Kidney capillary endothelial cell (primary cell): ENCODE measurements around the gene ZDHHC5.
"Not testable (repeated sequence)": the region's sequence is repeated elsewhere in the genome, so short reads cannot be mapped to it uniquely, and the experiment has no call there.

Experiments
- DNase-seq: peaks from one replicate; pipeline ENCODE4 v3.0.0-alpha.2; 2018; ENCODE audit warnings: low spot score

The ZDHHC5 gene

DNA sequence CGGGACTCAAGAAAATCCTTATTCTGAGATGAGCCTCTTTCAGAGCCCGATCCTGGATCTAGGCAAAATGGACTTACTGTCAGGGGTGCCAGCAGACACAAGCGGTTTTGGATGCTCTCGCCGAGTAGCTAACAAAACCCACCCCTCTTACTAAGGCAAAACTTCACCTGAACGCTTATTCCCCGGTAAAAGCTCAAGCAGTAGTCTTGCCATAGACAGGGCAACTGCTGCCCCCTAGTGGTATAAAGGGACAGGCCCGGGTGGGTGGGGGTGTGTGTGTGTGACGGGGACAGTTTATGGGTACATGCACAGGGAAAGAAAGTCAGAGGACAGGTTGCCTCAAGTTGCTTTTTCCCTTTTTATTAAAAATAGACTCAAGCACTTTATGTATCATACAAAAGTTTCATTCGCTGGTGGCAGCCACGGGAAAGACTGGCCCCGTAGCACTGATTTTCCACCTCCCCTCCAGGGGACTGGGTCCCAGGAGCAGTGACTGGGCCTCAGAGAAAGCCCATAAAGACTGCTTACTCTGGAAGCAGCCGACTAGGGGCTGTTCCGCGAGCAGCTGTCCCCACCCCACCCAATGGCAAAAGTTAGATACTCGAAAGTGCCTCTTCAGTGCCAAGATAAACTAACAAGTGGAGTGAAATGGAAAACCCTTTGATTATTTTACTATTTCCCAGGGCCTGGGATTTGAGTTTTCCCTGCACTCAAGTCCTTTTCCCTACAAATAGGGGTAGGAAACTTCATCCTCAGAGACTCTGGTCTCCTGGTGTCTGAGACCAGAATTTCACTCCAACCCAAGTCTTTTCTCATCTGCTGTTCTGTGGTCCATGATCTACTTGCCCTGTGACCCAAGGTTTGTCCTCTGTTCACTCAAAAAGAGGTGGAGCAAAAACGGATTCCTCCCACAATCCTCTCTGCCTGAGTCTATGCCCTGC is 22.9 kb upstream of the ZDHHC5 start:
- no peak for DNase-seq

DNA sequence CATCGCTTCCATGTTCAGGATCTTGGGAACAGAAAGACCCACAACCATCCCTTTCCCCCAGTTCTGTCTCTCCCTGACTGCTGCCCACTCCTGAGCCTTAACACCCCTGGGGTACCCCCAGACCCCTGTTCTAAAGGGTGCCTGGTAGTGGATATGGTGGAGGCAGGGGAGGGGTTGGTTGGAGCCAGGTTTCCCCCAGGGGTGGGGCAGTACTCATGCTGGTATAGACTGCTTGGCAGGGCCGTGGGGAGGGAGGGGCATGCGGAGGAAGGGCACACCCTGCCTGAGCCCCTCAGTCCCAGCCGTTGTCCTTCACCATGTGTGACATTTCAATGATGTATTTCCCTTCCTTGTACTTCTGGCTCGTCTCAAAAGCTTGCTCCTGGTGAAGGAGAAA is 22.2 kb upstream of the ZDHHC5 start:
- DNase-seq: no peak

DNA sequence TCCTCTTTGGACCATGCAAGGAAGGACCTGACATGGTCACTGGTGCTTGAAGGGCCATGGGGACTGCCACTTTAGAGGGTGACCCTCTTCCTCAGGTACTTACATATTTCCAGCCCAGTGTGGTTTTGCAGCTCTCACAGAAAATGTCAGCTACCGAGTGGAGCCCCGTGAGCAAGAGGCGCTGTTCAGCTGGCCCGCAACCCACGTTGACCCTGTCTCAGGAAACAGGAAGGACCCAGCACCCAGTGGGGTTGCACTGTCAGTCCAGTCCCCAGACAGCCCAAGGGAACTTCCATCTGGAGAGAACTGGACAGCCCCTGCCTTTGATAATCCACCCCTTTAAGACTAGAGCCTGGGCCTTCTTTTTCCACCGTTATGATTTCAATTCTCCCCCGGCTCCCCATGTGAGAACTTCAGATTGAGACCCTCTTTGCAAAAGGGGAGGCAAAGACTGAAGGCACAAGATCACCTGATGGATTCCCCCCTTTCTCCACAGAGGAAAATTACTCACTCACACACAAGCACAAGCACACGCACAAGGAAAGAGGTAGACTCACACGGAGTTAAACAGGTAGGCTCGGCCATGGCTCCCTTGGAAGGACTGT is 21.6 kb upstream of the ZDHHC5 start:
- no peak for DNase-seq

DNA sequence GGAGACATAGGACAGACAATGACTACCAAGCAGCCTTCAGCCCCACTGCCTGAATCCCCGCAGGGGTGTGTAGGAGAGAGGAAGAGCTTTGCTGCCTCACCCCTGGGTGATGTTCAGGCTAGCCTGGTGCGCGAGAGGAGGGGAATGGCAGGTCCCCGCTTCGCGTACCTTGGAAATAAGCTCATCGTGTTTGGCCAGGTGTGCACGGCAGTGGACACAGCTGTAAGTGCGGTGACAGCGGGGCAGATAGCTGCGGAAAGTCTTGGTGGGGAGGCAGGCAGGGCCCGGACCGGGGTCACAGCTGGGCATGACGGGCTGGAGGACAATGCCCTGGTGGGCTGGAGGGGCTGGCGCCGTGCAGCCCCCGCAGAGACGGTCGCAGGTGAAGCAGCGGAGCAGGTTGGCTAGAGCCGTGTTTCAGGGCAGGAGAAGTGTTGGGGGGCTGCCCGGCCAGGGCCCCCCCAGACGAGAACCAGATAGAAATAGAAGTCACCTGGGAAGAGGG is 21.1 kb upstream of the ZDHHC5 start:
- no peak for DNase-seq

DNA sequence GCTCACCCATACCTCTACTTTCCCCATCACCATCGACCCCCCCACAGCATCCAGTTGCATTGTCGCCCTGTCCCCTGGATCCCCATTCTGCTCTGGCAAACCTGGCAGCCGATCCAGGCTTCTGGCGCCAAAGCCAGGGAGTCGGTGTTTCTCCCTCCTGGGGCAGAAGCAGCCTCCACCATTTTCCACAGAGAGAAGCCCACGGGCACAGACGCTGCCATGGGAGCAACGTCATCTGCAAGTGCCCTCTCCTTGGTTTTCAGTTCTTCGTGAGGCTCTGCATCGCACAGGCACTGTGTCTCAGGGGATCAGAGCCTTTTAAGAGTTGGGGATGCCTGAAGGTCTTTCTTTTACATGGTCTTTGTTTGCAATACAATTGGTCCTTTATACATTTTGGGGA is 20.5 kb upstream of the ZDHHC5 start:
- DNase-seq: no peak

DNA sequence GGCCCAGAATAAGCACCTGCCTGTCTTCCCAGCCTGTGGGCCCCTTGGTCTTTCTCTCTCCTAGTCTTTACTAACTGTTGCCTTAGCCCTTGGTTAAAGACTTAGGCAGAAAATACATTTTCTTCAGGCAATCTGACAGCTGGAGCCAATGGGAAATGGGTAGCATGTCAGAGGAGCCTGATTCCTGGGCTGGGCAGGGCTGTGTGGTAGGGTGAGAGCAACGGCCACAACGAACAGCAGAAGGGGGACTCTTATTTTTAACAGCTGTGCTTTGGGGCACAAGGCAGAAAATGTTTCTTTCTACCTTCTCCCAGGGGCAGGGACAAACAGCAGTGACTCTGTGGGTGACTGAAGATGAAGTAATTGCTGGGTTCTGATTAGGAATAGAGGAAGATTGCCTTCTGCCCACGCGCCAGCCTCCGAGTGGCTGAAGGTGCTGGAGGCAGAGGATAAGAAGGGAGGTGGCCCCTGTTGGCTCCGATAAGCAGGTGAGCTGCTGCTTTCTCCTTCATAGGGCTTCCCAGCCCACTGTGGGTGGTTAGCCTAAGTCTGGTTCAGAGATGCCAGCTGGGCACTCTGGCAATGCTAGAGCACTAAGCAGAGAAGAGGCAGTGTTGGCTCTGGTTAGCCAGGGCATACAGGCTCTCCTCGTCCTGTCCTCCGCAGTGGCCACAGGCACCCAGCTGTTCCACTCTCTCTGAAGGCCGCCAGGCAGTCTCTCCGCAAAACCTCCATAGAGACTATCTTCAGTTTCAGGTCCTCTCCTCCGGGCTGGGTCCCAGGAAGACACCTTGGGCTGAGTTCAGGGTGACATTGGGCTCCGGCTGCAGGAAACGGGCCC is 19.7 kb upstream of the ZDHHC5 start:
- no peak for DNase-seq

DNA sequence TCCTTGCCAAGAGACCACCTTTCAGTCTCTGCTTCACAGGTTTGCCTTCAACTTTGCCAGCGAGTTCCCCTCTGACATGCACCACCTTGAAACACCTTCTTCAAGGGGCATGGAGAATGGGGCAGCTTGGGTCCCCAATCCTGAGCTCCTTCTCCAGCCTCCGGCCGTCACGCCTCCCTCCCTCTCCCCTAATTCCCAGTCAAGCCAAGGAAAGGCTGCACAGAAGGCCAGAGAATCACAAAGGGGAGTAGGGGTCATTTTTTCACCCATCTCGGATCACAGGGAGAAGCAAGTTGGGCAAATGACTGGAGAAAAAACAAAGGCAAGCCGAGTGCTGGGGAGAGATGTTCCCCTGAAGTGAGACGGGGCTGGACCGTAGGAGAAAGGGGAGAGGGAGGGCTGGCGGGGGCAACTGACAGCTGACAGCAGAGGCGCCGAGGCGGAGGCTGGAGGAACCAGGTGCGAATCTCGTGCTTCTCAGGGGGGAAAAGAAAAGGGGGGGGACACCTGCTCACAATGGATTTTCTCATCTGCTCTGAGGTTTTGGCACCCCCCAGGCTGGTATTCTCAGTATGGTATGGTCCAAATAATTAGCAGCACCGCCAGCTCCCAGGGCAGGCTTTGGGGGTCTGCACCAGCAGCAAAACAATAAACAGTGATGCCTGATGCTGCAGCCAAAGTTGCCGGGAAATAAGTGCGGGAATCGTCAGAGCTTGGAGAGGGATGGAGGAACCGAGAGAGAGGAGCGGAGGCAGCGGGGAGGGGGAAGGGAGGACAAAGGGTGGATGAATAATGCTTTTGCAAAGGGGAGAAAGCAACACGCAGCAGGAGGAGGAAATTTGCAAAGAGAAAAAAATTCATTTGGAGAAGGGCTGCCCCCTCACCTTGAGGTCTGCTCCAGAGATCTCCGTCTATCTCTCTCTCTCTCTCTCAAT is 18.8 kb upstream of the ZDHHC5 start:
- no peak for DNase-seq

DNA sequence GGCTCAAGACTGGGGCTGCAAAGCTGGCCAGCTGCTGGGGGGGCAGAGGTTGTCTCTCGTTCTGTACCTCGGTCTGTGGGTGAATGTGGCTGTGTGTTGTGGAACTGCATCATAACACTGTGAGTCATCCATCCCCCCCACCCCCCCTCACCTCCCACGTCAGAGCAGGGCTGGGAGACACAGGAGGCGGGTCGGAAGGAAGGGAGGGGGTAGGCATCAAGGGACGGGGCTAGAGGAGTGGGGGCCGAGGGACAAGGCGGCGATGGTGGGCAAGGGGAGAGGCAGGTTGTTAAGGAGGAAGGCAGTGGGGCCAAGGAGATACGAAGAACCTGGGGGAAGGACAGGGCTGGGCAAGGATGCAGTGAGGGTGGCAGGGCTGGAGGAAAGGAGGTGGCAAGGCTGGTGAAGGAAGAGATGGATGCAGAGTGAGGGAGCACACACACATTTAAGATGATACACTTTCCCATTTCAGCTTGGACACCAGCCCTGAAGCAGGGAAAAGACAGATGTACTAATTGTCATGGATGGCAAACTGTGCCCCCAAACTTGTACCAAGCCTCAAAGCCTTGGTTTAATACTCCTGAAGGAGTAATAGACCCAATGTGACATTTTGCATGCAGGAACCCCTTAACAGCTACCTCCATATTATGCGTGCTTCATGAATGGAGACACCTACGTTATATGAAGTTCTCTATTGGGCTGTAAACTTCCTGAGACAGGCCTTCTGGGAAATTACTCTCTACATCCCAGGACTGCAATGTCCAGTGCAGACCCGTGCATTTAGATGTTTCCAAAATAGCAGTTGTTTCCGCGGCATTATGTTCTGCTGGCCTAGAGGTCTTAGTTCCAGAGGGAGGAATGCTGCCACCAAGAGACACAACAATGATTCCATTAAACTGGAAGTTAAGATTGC is 17.8 kb upstream of the ZDHHC5 start, which contains the start of gene YPEL4:
YPEL4 (minus strand) TSS at position 87 of the 913 bp plus-strand sequence. CDS start 2,805 bp downstream, outside the sequence.
- DNase-seq: no peak

DNA sequence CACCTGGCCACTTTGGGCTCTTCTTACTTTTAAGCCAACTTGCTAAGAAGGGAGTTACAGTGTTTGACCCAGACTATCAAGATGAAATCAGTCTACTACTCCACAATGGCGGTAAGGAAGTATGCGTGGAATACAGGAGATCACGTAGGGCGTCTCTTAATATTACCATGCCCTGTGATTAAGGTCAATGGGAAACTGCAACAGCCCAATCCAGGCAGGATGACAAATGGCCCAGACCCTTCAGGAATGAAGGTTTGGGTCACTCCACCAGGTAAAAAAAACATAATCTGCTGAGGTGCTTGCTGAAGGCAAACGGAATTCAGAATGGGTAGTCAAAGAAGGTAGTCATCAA is 17.2 kb upstream of the ZDHHC5 start:
- DNase-seq: no peak

DNA sequence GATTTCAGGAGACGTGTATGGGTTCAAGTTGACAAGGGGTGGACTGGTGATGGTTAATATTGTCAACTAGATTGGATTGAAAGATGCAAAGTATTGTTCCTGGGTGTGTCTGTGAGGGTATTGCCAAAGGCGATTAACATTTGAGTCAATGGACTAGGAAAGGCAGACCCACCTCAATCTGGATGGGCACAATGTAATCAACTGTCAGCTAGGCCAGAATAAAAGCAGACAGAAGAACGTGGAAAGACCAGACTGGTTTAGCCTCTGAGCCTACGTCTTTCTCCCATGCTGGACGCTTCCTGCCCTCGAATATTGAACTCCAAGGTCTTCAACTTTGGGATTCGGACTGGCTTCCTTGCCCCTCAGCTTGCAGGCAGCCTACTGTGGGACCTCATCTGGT is 16.5 kb upstream of the ZDHHC5 start:
- no peak for DNase-seq

DNA sequence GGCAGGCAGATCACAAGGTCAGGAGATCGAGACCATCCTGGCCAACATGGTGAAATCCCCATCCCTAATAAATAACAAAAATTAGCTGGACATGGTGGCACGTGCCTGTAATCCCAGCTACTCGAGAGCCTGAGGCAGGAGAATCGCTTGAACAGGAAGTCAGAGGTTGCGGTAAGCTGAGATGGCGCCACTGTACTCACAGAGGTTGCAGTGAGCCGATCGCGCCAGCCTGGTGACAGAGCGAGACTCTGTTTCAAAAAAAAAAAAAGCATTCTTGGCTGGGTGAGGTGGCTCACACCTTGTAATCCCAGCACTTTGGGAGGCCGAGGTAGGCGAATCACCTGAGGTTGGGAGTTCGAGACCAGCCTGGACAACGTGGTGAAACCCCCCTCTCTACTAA is 15.7 kb upstream of the ZDHHC5 start:
- DNase-seq: not testable (repeated sequence)

DNA sequence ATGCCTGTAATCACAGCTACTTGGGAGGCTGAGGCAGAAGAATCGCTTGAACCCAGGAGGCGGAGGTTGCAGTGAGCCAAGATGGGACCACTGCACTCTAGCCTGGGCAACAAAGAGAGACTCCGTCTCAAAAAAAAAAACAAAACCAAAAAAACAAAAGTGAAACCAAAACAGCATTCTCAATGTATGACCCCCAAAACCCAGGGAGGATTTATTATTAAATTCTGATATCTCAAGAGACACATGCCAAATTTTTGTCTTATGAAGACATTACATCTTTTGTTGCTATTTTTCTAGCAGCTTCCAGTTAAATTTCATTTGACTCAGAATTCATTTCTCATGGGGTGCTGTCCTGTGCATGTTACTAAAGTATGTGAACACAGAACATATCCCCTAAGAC is 15.3 kb upstream of the ZDHHC5 start:
- no peak for DNase-seq

DNA sequence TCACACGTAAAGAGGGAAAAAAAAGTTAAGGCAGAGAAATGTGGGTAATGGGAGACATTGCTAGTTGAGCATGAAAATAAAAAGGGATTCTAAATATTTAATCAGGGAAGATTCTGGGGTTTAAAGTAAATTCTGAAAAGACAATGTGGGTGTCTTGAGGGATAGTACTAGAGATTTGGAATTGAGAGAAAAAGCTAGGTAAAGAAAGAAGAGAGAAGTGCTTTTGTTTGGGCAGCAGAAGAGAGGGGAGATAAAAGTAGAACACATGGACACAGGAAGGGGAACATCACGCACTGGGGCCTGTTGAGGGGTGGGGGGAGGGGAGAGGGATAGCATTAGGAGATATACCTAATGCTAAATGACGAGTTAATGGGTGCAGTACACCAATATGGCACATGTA is 14.8 kb upstream of the ZDHHC5 start:
- no peak for DNase-seq

DNA sequence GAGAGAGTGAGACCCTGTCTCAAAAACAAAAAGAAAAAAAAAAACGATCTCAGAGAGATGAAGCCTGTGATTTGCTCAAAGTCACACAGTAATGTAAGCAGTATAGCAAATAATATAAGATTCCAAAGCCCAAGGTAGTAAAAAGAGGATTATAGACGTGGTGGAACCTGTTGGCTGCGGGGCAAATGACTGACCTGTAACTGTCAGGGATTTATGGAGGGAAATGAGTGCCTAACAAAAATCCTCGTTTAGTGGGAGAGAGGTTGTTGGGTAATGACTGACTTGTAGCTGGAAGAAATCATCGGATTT is 11.1 kb upstream of the ZDHHC5 start:
- no peak for DNase-seq

DNA sequence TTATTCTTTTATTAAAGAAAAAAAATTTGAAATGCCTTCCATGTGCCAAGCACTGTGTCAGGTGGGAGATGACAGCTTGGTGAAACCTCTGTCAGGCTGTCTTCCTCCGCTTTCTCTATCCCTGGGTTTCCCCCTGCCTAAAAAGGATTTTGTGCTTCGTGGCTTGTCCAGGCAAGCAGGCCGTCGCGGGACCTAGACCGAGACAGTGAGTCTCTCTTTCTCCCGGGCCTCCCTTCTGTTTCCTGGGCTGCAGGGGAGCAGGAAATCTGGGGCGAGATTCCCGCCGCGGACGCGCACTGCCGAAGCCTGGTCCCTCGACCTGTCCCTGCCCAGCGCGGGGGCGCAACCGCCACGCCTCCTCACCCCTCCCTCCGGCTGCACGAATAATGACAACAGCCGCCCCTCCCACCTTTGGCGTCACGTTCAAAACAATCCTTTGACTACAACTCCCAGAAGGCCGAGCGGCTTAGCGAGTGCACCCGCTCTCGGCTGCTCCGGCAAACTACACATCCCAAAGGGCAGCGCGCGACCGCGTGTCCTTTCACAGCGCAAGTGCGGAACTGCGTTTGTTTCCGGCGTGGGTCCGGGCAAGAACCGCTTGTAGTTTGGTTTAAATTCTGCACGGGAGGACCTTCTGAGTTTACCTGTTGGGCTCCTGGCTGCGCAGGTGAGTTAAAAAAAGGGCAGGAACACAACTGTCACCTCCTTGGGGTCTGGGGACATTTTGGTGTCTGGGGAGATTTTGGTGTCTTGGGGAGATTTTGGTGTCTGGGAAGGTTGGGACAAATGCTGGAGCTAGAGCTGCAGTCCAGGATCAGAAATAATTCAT is 10.5 kb upstream of the ZDHHC5 start, which contains the start of gene CLP1:
CLP1 (plus strand) TSS at position 569 of the 829 bp plus-strand sequence. CDS start 1,715 bp downstream, outside the sequence.
- DNase-seq: peak; percentile 98

DNA sequence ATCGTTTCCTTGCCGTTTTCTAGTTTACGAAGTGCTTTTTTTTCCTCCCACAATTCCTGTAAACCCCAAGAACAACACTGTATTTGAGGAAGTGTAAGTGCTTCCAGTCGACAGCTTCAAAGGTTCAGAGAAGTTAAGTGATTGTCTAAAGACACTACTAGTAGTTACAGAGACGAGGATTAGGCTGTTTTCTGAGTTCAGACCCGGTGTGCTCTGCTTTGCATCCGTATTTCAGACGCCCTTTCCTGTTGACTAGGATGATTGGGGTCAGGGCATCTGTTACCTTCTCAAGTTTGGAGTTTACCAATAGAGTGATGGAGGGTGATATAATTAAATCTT is 9.9 kb upstream of the ZDHHC5 start:
- DNase-seq: no peak

DNA sequence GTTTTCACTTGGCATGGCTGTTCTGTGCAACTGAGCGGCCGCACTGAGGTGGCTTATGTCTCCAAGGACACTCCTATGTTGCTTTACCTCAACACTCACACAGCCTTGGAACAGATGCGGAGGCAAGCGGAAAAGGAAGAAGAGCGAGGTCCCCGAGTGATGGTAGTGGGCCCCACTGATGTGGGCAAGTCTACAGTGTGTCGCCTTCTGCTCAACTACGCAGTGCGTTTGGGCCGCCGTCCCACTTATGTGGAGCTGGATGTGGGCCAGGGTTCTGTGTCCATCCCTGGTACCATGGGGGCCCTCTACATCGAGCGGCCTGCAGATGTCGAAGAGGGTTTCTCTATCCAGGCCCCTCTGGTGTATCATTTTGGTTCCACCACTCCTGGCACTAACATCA is 8.2 kb upstream of the ZDHHC5 start:
- DNase-seq: no peak

DNA sequence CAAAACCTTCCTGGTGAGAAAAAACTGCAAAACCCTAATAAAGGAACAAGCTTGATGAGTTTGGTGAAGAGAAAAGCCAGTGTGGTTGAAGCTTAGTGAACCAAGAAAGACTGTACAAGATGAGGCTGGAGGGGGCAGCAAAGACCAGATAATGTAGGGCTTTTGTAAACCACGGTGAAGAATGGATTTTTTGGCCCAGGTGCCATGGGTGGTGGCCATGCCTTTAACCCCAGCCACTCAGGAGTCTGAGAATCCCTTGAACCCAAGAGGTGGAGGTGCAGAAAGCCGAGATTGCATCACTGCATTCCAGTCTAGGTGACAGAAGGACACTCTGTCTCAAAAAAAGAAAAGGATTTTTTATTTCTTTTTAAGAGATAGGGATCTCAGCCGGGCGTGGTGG is 5.0 kb upstream of the ZDHHC5 start:
- DNase-seq: no peak

DNA sequence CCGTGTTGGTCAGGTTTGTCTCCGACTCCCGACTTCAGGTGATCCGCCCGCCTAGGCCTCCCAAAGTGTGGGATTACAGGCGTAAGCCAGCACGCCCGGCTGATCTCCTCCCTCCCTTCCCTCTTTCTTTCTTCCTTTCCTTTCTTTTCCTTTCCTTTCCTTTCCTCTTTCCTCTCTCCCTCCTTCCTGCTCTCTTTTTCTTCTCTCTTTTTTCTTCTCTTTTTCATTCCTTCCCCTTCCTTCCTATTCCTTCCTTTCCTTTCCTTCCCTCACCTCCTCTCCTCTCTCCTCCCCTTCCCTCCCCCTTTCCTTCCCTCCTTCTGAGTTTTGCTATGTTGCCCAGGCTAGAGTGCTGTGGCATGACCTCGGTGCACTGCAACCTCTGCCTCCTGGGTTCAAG is 3.9 kb upstream of the ZDHHC5 start:
- no peak for DNase-seq
